ENCODE results near the gene SDK1. TPM values are rescaled to one million over a fixed set of nuclear protein-coding genes. Genes with fewer than 3 reads are reported as not detected.

SDK1 gene
- total and polyA plus RNA-seq, 8 donors, result 1.6 to 11.2 (median 6.6) TPM

GRCh38 chr7:4270268-4270667, 969.2 kb downstream of the SDK1 start:
- no peaks in the 10 kb centered on the region for H3K36me3 ChIP-seq
- H3K9me3 ChIP-seq, result peaks cover 3 to 17% (median 11%) of the 10 kb centered on the region in 4 donors
- intact Hi-C loops (cut with DNase I; ENCODE audit: low total_unique reads), result no loop called here
- no peak for DNase-seq
- TF ChIP-seq, protein P1, sequence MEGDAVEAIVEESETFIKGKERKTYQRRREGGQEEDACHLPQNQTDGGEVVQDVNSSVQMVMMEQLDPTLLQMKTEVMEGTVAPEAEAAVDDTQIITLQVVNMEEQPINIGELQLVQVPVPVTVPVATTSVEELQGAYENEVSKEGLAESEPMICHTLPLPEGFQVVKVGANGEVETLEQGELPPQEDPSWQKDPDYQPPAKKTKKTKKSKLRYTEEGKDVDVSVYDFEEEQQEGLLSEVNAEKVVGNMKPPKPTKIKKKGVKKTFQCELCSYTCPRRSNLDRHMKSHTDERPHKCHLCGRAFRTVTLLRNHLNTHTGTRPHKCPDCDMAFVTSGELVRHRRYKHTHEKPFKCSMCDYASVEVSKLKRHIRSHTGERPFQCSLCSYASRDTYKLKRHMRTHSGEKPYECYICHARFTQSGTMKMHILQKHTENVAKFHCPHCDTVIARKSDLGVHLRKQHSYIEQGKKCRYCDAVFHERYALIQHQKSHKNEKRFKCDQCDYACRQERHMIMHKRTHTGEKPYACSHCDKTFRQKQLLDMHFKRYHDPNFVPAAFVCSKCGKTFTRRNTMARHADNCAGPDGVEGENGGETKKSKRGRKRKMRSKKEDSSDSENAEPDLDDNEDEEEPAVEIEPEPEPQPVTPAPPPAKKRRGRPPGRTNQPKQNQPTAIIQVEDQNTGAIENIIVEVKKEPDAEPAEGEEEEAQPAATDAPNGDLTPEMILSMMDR (IDR thresholded peaks at IDR 0.05), result no peak
- TF ChIP-seq EP300 (IDR thresholded peaks at IDR 0.05), result no peak
- TF ChIP-seq POLR2AphosphoS5 (IDR thresholded peaks at IDR 0.05), result no peak
- TF ChIP-seq POLR2A (IDR thresholded peaks at IDR 0.05), result no peak
- peaks cover 0 to 8% (median 0%) of the 10 kb centered on the region in 4 donors for H3K4me1 ChIP-seq
- no peak overlapping the region for H3K4me3 ChIP-seq
- peaks cover 0 to 4% (median 0%) of the 10 kb centered on the region in 3 donors for H3K27me3 ChIP-seq
- 77 to 87% (median 80%) methylated on average over 9 to 12 of the region's 12 CpGs for WGBS, 5 donors
- H3K27ac ChIP-seq, result no peak overlapping the region

DNA sequence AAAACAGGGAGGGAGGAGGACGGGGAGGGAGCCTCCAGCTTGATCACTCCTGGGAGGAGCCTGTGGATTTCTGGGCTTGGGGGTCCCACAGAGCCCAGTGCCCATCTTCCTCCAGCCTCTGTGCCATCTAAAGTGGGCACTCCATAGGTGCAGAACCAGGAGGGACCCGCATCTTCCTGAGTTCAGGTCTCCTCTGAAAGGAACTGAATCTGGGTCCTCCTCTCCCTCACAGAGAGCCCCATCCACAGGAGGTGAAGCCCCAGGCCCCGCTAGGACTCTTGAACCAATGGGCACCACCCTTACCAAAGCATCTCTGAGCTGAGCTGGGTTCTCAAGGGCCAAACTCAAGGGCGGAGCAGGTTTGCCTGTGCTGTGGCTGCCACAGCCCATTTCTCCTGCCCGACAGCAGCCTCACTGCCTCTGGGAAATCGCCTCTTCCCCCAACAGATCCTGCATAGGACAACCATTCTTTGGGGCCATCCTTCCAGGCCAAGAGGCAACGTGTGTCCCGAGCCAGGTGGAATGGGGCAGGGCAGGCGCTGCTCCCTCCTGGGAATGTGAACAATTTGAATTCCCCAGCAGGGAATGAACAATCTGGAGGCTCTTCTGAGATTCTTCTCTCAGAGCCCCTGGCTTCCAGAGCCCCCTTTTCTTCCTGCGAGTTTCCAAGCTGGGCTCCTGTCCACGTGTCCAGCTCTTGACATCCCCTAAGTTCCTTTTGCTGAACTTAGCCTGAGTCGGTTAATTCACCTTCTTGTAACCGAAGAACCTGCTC, 970.1 kb downstream of the SDK1 start:
- TF ChIP-seq POLR2AphosphoS5 (IDR thresholded peaks at IDR 0.05) (no peak), POLR2A (IDR thresholded peaks at IDR 0.05) (no peak), EP300 (IDR thresholded peaks at IDR 0.05) (no peak)
- TF ChIP-seq, protein P1 (IDR thresholded peaks at IDR 0.05), result no peak
- no peaks in the 10 kb centered on the region for H3K27me3 ChIP-seq
- 71 to 85% (median 77%) methylated on average over 8 to 13 of the region's 13 CpGs for WGBS, 5 donors
- intact Hi-C loops (cut with DNase I; ENCODE audit: low total_unique reads), result no loop called here
- no peak overlapping the region for H3K27ac ChIP-seq
- H3K4me1 ChIP-seq, result peaks cover 0 to 8% (median 0%) of the 10 kb centered on the region in 4 donors
- peaks cover 3 to 17% (median 14%) of the 10 kb centered on the region in 4 donors for H3K9me3 ChIP-seq
- no peak for DNase-seq
- no peaks in the 10 kb centered on the region for H3K36me3 ChIP-seq
- no peak overlapping the region for H3K4me3 ChIP-seq

GRCh38 chr7:4271716-4272015, 970.6 kb downstream of the SDK1 start:
- no peaks in the 10 kb centered on the region for H3K27me3 ChIP-seq
- no peak for DNase-seq
- TF ChIP-seq EP300 (IDR thresholded peaks at IDR 0.05), result no peak
- TF ChIP-seq POLR2A (IDR thresholded peaks at IDR 0.05), result no peak
- TF ChIP-seq POLR2AphosphoS5 (IDR thresholded peaks at IDR 0.05), result no peak
- TF ChIP-seq, protein P1 (IDR thresholded peaks at IDR 0.05), result no peak
- H3K4me3 ChIP-seq, result no peak overlapping the region
- intact Hi-C loops (cut with DNase I; ENCODE audit: low total_unique reads), result no loop called here
- peaks cover 0 to 8% (median 0%) of the 10 kb centered on the region in 4 donors for H3K4me1 ChIP-seq
- no peaks in the 10 kb centered on the region for H3K36me3 ChIP-seq
- peaks cover 3 to 17% (median 14%) of the 10 kb centered on the region in 4 donors for H3K9me3 ChIP-seq
- no peak overlapping the region for H3K27ac ChIP-seq
- 73 to 85% (median 82%) methylated on average over 10 of the region's 10 CpGs for WGBS, 5 donors

DNA sequence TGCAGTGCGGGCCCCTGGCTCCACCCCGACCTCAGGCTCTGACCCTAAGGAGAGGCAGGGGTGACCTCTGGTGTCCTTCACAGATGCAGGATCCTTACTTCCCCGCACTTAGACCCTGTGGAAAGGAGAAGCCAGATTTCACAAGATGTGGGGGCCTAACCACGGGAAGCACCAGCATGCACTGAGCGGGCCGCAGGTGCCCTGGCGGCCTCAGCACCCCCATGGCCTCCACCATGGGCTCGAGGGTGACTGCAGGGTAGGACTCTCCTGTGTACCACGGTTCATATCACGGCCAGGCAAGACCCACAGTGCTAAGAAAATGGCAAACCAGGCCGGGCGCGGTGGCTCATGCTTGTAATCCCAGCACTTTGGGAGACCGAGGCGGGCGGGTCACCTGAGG, 971.1 kb downstream of the SDK1 start:
- Histone ChIP-seq H3K4me1 (peaks cover 0 to 5% (median 0%) of the 10 kb centered on the region in 4 donors), H3K9me3 (peaks cover 3 to 17% (median 14%) of the 10 kb centered on the region in 4 donors), H3K27me3 (no peaks in the 10 kb centered on the region), H3K27ac (no peak overlapping the region), H3K4me3 (no peak overlapping the region), H3K36me3 (no peaks in the 10 kb centered on the region)
- 80 to 91% (median 87%) methylated on average over 2 to 16 of the region's 16 CpGs for WGBS, 5 donors
- DNase-seq, result no peak
- no peak for TF ChIP-seq EP300 (IDR thresholded peaks at IDR 0.05)
- intact Hi-C loops (cut with DNase I; ENCODE audit: low total_unique reads), result no loop called here
